Neural progenitor cell (in vitro differentiated cells): ENCODE measurements around the gene BLCAP. TPM values are rescaled to one million over a fixed set of nuclear protein-coding genes. Genes with fewer than 3 reads are reported as not detected.

Experiments
- DNase-seq: peaks from one replicate; pipeline ENCODE4 v3.0.0-alpha.2; 2016; ENCODE audit warnings: low spot score
- H2AFZ ChIP-seq: fragments of 200-600 bp; sonication (generic); replicated peaks from 2 replicates; pipeline ENCODE4 v1.6.1; 2016; ENCODE audit warnings: antibody characterized with exemption
- H3F3A ChIP-seq: fragments of 200-600 bp; sonication (generic); 2 replicates; pipeline ENCODE4 v1.6.1; 2016; ENCODE audit warnings: antibody characterized with exemption, low read depth
- H3K27ac ChIP-seq: fragments of 200-600 bp; sonication (generic); 2 replicates; pipeline ENCODE4 v1.5.1; 2016; ENCODE audit warnings: mild to moderate bottlenecking
- H3K27me3 ChIP-seq: fragments of 200-600 bp; sonication (generic); 2 replicates; pipeline ENCODE4 v1.6.1; 2016; ENCODE audit warnings: mild to moderate bottlenecking, moderate library complexity
- H3K36me3 ChIP-seq: fragments of 200-600 bp; sonication (generic); 2 replicates; pipeline ENCODE4 v1.5.1; 2016
- H3K4me1 ChIP-seq: fragments of 200-600 bp; sonication (generic); 2 replicates; pipeline ENCODE4 v1.6.1; 2016; ENCODE audit warnings: mixed run types
- H3K4me2 ChIP-seq: fragments of 200-600 bp; sonication (generic); 2 replicates; pipeline ENCODE4 v1.6.1; 2016
- H3K4me3 ChIP-seq: fragments of 200-600 bp; sonication (generic); 2 replicates; pipeline ENCODE4 v1.5.1; 2016
- H3K79me2 ChIP-seq: fragments of 200-600 bp; sonication (generic); 2 replicates; pipeline ENCODE4 v1.6.1; 2016; ENCODE audit warnings: low read depth
- H3K9ac ChIP-seq: fragments of 200-600 bp; sonication (generic); 2 replicates; pipeline ENCODE4 v1.6.1; 2016
- H3K9me3 ChIP-seq: fragments of 200-600 bp; sonication (generic); 2 replicates; pipeline ENCODE4 v1.5.1; 2016; ENCODE audit warnings: low read depth
- H4K20me1 ChIP-seq: fragments of 200-600 bp; sonication (generic); 2 replicates; pipeline ENCODE4 v1.6.1; 2016; ENCODE audit warnings: low read depth
- H3K27ac Mint-ChIP-seq: 3 replicates; pipeline ENCODE4 v1.8.0; 2021; ENCODE audit warnings: mixed read lengths
- H3K27me3 Mint-ChIP-seq: 2 replicates; pipeline ENCODE4 v1.8.0; 2022; ENCODE audit warnings: low read depth, mild to moderate bottlenecking, inconsistent platforms, moderate library complexity, mixed read lengths; ENCODE audit not compliant: insufficient read depth
- H3K36me3 Mint-ChIP-seq: 3 replicates; pipeline ENCODE4 v1.8.0; 2021; ENCODE audit warnings: mixed read lengths
- H3K4me1 Mint-ChIP-seq: 3 replicates; pipeline ENCODE4 v1.8.0; 2021; ENCODE audit warnings: mixed read lengths
- H3K4me3 Mint-ChIP-seq: 3 replicates; pipeline ENCODE4 v1.8.0; 2021; ENCODE audit warnings: mild to moderate bottlenecking, moderate library complexity, mixed read lengths
- H3K9me3 Mint-ChIP-seq: 3 replicates; pipeline ENCODE4 v1.8.0; 2020; ENCODE audit warnings: mixed read lengths
- EZH2 ChIP-seq: fragments of 200-600 bp; sonication (generic); IDR thresholded peaks from 2 replicates; pipeline ENCODE4 v1.6.1; 2017; ENCODE audit warnings: antibody characterized with exemption, mild to moderate bottlenecking, moderate library complexity
- EZH2phosphoT487 ChIP-seq: fragments of 200-600 bp; sonication (generic); IDR thresholded peaks from 2 replicates; pipeline ENCODE4 v1.6.1; 2017; ENCODE audit warnings: antibody characterized with exemption
- total RNA-seq: library from RNA; depleted of rRNA; stranded (reverse); fragments of >200 nt; gene quantifications from 2 replicates; pipeline ENCODE4 v1.2.3, GENCODE V29; 2015; ENCODE audit warnings: low replicate concordance
- TF ChIP-seq, protein P1 (sequence below): fragments of 200-600 bp; sonication (generic); IDR thresholded peaks from 2 replicates; pipeline ENCODE4 v1.5.1; 2017; ENCODE audit warnings: antibody characterized with exemption, mild to moderate bottlenecking

BLCAP gene
- total RNA-seq, 1 donor from 2014 or later, result 46.4 TPM

DNA sequence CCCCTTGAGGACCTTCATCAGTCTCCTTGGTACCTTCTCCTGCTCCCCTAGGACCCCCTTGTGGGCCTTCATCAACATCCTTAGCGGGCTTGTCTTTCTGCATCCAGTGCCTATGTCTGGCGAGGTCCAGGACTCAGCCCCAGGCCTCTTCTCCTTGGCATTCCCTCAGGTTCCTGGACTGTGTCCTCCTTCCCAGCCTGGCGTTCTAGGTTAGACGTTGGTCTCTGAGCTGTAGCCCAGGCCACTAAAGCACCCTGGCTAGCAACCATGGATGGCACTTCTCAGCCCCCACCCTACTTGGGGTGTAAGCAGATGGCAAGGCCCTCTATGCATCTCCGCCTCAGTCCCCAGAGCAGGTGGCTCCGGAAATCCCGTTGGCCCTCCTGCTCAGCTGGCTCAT lies 58.1 kb downstream of the BLCAP start:
- H3K4me1 Mint-ChIP-seq, result peaks cover 12% of the 10 kb centered on the region
- H3K27ac Mint-ChIP-seq, result peak overlapping the region; percentile 58
- H3K36me3 ChIP-seq, result no peaks in the 10 kb centered on the region
- peaks cover 15% of the 10 kb centered on the region for H3K27me3 Mint-ChIP-seq
- no peaks in the 10 kb centered on the region for H3K27me3 ChIP-seq
- H3K4me3 Mint-ChIP-seq, result no peak overlapping the region
- H3K4me2 ChIP-seq, result no peak overlapping the region
- no peak overlapping the region for H3K9ac ChIP-seq
- H3K4me1 ChIP-seq, result peaks cover 5% of the 10 kb centered on the region
- H3F3A ChIP-seq, result no peaks in the 10 kb centered on the region
- H3K79me2 ChIP-seq, result no peaks in the 10 kb centered on the region
- no peaks in the 10 kb centered on the region for H3K36me3 Mint-ChIP-seq
- no peak overlapping the region for H2AFZ ChIP-seq
- no peak overlapping the region for H3K4me3 ChIP-seq
- H4K20me1 ChIP-seq, result no peaks in the 10 kb centered on the region
- H3K27ac ChIP-seq, result no peak overlapping the region
- H3K9me3 ChIP-seq, result no peaks in the 10 kb centered on the region
- no peak for DNase-seq
- H3K9me3 Mint-ChIP-seq, result no peaks in the 10 kb centered on the region
- no peak for TF ChIP-seq EZH2phosphoT487

DNA sequence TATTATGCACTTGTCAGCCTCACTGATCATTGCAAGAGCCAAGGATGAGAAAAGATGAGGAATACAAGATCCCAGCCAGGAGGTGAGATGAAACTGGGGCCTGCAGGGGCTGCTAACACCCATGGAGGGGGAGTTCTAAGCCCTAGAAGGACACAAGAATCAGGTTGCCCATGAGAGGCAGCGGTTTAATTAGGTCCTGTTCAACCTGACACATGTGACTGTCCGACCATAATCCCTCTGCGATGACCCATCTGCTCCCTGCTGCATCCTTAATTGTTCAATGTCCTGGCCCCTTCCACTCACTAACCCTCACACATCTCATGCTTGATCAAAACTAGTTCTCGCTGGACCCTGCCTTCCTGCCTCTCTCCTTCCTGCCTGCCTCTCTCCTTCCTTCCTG lies 58.8 kb downstream of the BLCAP start:
- no peak overlapping the region for H3K4me2 ChIP-seq

More for the DNA sequence above, 58.8 kb downstream of the BLCAP start:
- DNase-seq, result no peak
- H3K27ac Mint-ChIP-seq, result peak overlapping the region; percentile 31
- Histone ChIP-seq H4K20me1 (no peaks in the 10 kb centered on the region), H3K79me2 (no peaks in the 10 kb centered on the region), H3F3A (no peaks in the 10 kb centered on the region), H3K27ac (no peak overlapping the region), H3K4me3 (no peak overlapping the region), H3K36me3 (no peaks in the 10 kb centered on the region), H3K27me3 (no peaks in the 10 kb centered on the region), H3K9ac (no peak overlapping the region), H2AFZ (no peak overlapping the region), H3K4me1 (peaks cover 5% of the 10 kb centered on the region), H3K9me3 (no peaks in the 10 kb centered on the region)
- H3K9me3 Mint-ChIP-seq, result no peaks in the 10 kb centered on the region
- H3K4me3 Mint-ChIP-seq, result no peak overlapping the region
- peaks cover 15% of the 10 kb centered on the region for H3K27me3 Mint-ChIP-seq
- no peaks in the 10 kb centered on the region for H3K36me3 Mint-ChIP-seq
- TF ChIP-seq, protein P1, sequence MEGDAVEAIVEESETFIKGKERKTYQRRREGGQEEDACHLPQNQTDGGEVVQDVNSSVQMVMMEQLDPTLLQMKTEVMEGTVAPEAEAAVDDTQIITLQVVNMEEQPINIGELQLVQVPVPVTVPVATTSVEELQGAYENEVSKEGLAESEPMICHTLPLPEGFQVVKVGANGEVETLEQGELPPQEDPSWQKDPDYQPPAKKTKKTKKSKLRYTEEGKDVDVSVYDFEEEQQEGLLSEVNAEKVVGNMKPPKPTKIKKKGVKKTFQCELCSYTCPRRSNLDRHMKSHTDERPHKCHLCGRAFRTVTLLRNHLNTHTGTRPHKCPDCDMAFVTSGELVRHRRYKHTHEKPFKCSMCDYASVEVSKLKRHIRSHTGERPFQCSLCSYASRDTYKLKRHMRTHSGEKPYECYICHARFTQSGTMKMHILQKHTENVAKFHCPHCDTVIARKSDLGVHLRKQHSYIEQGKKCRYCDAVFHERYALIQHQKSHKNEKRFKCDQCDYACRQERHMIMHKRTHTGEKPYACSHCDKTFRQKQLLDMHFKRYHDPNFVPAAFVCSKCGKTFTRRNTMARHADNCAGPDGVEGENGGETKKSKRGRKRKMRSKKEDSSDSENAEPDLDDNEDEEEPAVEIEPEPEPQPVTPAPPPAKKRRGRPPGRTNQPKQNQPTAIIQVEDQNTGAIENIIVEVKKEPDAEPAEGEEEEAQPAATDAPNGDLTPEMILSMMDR, result no peak
- no peak for TF ChIP-seq EZH2
- H3K4me1 Mint-ChIP-seq, result peaks cover 11% of the 10 kb centered on the region

Other genes starting within 250 kb of the BLCAP start
- 32.7 and 44.8 TPM in 2 replicates for gene MANBAL, start 238.2 kb downstream of the BLCAP start, total RNA-seq
- 15.4 and 47.4 TPM in 2 replicates for gene SRC, start 181.7 kb downstream of the BLCAP start, total RNA-seq
- gene NNAT, start 6.6 kb downstream of the BLCAP start, total RNA-seq, result 0.37 TPM in 1 of 2 replicates, not detected in the other
- gene CTNNBL1, start 166.2 kb upstream of the BLCAP start, total RNA-seq, result 44.7 and 54.5 TPM in 2 replicates